HuH-7.5 (cell line): ENCODE results near the gene SPRR4.

Source experiments
- DNase-seq: peaks from one replicate; pipeline ENCODE4 v3.0.0; 2011; ENCODE audit warnings: low spot score

SPRR4 gene

DNA sequence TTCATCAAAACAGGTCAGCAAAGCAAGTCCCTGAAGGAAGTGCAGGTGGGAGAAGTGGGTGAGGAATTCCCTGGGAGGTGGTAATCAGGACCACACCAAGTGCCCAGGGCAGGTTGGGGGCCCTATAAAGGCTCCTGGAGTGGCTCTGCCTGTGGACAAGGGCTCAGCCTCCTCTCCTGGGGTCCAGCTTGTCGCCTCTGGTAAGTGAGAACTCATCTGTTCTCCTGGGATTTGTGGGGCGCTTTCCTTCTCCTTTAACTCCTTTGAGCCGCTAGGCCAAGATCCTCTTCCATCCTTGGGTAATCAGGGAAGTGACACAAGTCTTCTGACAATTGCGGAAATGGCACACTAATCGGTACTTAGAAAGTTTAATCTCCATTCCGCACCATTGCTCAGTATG is at the start of gene SPRR4:
Gene SPRR4, plus strand, starts transcription at position 154 of the 400 bp plus-strand sequence. CDS start 1,243 bp downstream, outside the sequence.
- DNase-seq = no peak

GRCh38 chr1:152924191-152924590 is 46.3 kb upstream of the SPRR4 start:
- DNase-seq = no peak

DNA sequence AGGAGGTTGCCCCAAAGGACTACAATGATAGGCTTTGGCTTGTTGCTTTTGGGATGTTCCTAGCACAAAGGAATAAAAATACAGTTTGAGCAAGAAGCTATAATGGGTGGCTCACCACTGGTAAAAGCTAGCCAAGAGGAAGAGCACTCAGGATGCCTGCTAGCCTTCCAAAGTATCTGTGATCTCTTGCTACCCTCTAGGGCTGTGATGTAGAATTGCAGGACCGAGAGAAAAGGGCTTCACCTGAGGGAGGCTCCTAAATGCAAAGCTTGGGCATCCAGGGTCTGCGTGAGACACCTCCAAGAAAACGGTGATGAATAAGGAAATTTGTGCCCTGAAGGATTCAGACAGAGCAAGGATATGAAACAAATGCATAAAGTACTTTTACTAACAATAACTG is 44.4 kb upstream of the SPRR4 start:
- no peak for DNase-seq

GRCh38 chr1:152928671-152929070 is 41.8 kb upstream of the SPRR4 start:
- DNase-seq = no peak

GRCh38 chr1:152932170-152932811 is 38.2 kb upstream of the SPRR4 start:
- DNase-seq = no peak

- DNase-seq = no peak
Observed at GRCh38 chr1:152933196-152933595, 37.3 kb upstream of the SPRR4 start.

DNA sequence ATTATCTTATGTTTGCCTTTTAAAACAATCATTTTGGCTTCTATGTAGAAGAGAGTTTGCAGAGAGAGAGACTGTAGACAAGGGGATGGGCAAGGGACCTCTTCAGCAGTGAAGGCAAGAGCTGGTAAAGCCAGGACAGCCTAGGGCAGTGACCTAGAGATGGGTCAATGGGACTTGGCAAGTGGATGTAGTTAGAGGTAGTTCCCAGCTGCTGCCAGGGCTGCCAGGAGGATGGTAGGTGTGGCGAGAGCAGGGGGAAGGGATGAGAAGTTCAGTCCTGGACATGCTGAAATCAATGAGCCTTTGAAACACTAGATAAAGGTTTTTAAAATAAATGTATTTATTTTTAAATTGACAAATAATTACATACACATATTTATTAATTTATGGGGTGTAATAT is 29.8 kb upstream of the SPRR4 start:
- DNase-seq = no peak

DNA sequence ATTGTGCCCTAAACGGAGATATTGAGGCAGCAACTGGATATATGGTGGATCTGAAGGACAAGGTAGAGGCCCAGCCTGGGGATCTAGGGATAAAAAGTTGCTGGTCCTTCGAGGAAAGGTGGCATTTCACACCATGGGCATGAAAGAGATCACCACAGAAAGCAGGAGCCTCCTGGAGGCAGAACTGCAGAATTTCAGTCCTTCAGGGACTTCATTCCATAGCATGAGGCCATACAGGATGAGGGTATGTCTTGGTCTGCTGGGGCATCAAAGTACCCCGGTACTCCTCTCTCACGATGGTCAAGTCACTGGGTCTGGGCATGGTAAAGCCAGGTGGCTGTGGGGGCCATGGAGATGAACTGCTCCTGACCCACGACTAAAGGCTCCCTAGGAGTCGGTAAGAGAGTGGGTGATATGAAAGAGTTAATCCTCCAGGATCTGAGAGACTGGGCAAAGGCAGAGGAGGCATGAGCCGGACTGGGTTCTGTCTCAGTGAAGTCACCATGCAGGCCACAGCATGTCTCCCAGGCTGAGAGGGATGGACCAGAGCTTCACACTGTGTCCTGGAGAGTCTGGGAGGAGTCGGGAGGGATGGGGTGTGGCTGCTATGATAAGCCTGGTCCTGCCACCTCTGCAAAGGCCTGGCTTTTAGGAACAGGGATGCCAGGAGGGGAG is 29.3 kb upstream of the SPRR4 start:
- DNase-seq = no peak

DNA sequence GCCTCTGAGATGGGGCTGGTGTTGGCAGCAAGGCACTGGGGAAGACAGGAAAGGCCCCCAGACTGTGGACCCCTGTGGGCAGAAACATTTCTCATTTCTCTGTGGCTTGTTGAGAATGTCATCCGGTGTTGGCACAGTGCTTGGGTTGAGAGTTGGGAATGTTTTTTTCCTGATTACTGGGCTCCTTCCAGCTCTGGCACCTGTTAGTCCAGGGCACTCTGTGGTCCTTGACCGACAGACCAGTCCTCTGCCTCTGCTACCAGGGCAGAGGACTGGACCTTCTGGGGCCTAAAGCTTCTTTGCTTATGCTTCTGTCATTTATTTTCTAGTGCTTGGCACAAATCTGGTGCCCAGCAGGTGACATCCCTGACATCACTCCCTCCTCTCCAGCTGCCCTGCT is 28.3 kb upstream of the SPRR4 start:
- no peak for DNase-seq

DNA sequence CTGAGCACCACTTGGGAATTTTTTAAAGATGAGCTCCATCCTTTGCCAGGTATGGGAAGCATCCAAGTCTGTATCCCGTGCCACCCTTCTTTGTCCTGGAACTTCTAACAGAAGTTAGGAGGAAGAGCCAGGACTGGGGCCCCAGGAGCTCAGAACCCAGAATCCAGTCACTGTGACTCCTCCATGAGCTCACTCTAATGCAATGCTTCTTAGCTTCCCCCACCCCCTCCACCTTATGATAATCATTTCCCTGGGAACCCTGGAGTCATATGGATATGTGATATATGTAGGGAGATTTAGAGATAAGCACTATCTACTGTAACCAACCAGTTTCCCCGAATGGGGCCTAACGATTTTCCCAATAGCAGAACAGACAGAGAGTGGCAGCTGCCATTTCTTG is 24.2 kb upstream of the SPRR4 start:
- no peak for DNase-seq

DNA sequence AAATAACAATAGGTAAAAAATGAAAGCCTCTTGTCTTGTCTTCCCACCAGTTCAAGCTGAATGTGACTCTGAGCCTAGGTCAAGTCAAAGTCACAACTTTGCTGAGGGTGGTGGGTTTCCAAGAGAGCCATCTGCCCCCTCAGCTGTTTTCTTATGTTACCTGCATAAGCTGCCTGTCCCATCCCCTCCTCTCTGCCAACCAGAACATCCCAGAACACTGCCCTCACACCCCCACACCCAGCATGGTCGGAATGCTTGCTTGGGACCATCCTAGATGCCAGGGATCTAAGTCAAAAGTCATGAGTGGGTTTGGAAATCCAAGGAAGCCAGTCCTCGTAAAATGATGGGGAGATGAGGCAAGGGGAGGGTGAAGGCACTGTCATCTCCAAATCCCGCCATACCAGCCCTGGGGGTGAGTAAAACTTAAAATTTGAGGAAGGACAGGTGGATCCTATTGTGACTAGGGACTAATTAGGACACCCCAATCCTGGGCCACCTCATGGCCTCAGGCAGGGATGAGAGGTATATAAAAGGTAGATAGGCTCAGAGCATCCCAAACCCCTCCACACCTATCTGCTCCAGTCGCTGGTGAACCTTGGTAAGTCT is 23.7 kb upstream of the SPRR4 start, which contains the start of gene SPRR5:
Gene SPRR5, plus strand, starts transcription at position 556 of the 606 bp plus-strand sequence. CDS start 1,349 bp downstream, outside the sequence.
- no peak for DNase-seq

GRCh38 chr1:152951711-152952110 is 18.7 kb upstream of the SPRR4 start:
- no peak for DNase-seq

DNA sequence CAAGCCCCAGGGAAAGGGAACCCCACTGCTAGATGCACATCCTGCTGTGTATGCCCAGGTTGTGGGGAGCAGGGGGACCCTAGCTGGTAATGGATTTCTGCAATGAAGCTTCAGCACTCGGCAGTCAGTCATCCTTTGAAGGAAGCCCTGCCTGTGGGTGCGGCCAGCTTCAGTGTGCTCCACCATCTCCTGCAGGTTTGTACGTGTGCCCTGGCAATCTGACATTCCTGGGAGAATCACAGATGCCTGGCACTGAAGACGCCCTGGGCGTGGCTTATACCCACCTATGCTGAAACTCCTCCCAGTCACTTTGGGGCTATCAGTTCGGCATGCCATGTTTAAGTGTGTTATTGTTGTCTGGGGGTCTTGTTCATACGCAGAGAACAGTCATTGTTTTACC is 16.7 kb upstream of the SPRR4 start:
- DNase-seq = no peak

DNA sequence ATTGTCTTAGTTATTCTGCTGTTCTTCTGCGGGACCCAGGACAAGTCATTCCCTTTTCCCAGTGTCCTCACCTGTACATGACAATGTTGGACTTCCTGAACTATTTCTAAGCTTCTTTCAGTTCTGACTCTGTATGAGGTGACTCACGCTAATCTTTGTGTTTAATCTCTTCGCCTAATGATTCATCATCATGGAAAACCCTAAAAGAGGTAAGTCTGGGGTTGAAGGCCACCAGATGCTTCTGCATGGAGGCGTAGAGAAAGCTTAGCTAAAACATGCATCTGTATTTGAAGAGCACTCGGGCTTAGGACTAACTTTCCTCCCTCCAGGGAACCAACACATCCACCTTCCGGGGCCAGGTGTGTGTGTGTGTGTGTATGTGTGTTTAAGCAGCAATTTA is 16.0 kb upstream of the SPRR4 start:
- no peak for DNase-seq

- no peak for DNase-seq
Observed at GRCh38 chr1:152957561-152957960, 12.9 kb upstream of the SPRR4 start.

- DNase-seq = no peak
Observed at GRCh38 chr1:152959273-152959672, 11.2 kb upstream of the SPRR4 start.

DNA sequence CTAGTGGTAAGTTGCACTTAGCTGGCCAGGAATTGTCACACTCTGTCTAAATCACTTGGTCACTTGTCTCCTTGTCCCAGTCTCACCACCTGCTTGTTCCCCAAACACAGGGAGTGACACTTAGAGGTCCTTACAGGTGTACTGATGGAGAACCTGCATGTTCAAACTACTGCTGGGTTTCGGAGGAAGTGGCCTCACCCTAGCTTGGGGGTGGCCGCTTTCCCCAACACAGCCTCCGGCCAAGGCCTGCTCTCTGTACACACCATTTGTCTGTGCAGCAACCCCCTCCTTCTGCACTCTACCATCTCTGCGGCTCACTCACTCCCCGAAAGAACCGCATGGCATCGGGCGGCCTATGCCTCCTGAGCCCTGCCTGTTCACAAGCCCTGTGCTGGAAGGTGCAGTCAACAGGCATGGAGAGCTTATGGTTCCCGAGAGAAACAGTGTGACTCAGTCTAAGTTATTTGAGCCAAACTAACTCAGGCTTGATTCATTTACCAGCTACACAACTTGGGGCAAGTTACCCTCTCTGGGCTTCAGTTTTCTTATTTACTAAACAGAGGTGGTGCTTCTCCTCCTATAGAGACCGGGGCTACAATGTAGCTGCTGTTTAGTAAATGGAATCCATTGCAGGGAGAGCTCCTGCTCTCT is 10.5 kb upstream of the SPRR4 start:
- DNase-seq = no peak

DNA sequence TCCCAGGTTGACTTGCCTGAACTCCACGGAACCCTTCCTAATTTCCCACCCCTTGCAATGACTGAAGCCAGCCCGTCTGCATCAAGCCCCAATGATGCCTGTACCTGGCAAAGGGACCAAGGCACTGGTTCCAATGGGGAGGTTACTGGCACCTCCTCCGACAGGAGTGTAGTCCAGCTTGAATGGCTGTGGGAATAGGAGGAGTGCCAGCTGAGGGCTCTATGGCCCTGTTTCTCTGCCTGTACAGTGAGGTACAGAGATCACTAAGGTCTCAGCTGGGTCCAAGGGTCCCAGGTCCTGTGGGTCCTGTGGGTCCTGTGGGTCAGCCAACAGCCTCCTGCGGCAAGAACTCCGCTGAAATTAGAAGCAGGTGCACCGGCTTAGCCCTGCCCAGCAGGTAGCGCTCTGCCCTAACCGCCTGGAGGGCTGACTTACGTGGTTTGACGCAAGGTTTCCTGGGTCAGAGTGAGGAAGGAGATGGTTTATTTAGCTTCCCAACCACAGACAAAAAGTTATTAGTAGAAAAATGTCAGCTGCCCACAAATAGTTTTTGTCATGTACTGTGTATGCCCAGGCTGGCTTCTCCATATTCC is 9.9 kb upstream of the SPRR4 start:
- no peak for DNase-seq

- DNase-seq = no peak
Observed at GRCh38 chr1:152961226-152961891, 9.1 kb upstream of the SPRR4 start.

DNA sequence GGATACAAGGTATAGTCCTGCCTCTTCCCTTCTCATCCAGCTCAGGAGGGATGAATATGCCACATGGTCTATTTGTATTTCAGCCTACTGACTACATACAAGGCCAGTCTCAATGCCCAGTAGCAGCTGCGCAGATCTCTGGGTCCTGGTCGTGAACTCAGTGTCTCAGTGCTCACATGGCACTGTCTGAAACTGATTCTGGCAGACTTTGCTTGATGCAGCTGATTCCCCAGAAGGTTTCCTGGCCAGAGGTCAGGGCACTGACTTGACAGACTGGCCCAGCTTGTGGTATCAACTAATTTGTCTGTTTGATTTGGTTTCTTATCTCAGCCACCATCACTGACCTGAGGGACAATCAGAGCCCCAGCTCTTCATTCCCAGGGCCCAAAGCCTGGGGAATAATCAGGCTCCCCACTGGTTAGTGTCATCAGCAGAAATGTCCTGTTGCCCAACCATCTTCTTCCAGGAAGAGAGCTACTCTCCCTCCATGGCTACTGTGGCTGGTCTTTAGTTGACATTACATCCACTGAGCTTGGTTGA is 7.5 kb upstream of the SPRR4 start:
- DNase-seq = no peak

GRCh38 chr1:152964536-152964935 is 5.9 kb upstream of the SPRR4 start:
- no peak for DNase-seq

GRCh38 chr1:152965853-152966252 is 4.6 kb upstream of the SPRR4 start:
- no peak for DNase-seq
